ENCODE measurements around the gene NLRP6.
"Not testable (repeated sequence)": the region's sequence is repeated elsewhere in the genome, so short reads cannot be mapped to it uniquely, and the experiment has no call there.

Gene NLRP6

DNA sequence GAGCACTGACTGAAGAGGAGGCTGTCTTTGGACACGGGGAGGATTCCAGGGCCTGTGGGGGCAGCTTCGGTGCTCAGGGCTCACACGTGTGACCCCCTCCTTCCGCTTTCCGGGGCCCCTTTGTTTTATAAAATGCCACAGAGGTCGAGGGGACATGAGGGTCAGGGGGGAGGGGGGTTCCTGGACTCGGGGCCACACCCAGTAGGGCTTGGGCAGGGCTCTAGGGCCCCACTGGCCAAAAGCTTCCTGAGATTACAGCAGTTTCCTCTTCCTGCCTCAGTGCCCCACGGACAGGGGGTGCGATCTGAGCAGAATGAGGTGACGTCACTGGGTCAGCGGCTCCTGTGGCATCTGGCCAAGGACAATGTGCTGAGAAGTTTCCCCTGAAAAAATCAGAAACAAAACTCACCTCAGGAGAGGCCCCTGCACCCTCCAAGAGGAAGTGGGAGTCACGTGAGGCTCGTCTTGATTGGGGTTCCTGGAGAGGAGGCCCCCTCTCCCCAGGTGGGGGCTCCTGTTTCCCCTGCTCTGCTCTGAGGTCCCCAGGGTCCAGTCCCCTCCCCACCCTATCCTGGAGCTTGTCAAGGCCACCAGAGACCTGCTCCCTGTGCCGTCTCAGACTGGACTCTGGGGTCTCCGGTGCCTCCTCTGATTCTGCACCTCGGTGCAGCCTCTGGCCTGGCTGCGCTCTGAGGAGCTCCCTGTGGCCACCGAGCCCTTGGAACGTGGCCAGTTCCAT lies 48.8 kb downstream of the NLRP6 start:
- no peak for DNase-seq

DNA sequence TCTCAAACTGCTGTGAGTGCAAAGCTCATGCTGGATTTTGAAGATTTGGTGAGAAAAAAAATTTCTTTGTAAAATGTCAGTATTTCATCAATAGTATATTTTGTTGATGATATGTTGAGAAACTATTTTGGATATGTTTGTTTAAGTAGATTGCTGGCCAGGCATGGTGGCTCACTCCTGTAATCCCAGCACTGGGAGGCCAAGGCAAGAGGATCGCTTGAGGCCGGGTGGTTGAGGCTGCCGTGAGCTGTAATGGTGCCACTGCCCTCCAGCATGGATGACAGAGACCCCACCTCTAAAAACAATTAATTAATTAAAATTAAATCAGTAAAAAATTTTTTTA lies 49.3 kb downstream of the NLRP6 start:
- DNase-seq: no peak

DNA sequence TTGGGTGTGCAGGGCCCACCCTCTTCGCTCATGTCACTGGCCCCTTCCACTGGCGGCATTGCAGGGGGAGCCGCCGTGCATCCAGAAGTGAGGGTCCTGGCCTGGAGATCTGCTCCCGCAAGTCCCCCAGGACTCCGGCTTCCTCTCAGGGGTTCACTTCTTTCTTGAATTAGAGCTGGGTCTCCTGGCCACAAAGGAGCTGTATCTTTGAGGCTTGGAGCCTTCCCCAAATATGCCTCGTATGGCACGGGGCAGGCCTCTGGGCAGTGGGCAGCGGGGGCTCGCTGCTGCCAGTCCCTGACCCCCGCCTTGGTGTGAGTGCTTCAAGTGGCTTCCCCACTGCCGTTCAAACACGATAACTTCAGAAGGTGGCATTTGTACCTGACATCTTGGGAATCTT lies 49.8 kb downstream of the NLRP6 start:
- no peak for DNase-seq

DNA sequence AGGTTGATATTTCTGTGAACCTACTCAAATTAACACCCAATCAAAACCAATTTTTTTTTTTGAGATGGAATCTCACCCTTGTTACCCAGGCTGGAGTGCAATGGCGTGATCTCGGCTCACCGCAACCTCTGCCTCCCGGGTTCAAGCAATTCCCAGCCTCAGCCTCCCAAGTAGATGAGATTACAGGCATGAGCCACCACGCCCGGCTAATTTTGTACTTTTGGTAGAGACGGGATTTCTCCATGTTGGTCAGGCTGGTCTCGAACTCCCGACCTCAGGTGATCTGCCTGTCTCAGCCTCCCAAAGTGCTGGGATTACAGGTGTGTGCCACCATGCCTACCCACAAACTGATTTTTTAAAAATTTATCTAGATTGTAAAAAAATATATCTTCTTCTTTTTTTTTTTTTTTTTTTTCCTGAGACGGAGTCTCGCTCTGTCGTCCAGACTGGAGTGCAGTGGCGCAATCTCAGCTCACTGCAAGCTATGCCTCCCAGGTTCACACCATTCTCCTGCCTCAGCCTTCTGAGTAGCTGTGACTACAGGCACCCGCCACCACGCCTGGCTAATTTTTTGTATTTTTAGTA lies 50.4 kb downstream of the NLRP6 start:
- not testable (repeated sequence) for DNase-seq

DNA sequence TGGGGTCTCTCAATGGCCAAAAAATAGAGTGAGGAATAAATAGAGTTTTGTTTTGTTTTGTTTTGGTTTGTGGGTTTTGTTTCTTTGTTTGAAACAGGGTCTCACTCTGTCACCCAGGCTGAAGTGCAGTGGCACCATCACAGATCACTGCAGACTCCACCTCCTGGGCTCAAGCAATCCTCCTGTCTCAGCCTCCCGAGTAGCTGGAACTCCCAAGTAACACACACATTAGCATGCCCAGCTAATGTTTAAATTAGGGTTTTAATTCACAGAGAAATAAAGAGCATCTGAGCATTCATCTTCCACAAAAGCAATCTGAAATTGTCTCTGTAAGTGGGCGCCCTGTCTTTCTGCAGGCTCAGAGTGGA lies 51.7 kb downstream of the NLRP6 start:
- no peak for DNase-seq

DNA sequence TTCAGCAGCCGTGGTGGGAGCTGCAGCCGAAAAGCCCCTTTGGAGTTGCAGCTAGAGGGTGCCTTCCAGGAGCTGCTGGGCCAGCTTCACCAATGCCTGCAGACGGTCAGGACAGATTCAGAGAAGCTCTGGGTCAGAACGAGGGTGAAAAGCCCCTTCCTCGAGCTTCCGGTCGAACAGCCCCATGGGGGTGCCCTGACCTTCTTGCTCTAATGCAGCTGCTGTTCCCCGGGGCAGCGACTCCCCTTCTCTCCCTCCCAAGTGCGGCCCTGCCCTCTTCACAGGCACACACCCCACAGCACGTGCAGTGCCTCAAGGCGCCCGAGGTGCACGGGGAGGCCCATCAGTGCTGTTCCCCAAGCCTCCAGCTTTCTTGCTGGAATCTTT lies 52.1 kb downstream of the NLRP6 start:
- no peak for DNase-seq

DNA sequence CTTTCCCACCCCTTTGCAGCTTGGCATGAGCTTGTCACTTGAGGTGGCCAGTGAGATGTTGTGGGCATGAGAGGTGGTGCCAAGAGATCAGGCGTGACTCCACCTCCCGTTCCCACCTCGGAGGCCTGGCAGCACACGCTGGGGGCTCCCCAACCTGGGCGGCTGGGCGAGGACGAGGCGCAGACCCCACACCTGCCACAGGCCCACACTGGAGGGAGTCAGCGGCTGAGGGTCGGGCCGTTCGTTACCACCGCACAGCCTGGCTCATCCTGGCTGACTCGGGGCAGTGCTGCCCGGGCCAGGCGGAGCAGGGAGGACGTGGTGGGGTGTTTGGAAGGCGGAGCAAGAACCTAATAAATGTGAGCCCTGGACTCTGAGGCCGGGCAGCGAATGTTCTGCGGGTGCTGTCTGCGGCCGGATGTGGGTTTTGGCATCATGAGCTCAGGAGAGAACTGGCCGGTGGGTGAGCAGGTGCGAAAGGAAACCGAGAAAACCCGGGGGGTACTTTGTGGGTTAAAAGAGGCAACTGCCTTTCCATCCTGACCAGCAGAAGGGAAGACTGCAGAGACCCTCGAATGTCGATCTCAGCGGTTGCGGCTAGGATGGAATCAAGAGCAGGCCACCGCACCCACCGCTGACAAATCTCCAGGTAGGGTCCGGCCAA lies 52.6 kb downstream of the NLRP6 start:
- DNase-seq: no peak

DNA sequence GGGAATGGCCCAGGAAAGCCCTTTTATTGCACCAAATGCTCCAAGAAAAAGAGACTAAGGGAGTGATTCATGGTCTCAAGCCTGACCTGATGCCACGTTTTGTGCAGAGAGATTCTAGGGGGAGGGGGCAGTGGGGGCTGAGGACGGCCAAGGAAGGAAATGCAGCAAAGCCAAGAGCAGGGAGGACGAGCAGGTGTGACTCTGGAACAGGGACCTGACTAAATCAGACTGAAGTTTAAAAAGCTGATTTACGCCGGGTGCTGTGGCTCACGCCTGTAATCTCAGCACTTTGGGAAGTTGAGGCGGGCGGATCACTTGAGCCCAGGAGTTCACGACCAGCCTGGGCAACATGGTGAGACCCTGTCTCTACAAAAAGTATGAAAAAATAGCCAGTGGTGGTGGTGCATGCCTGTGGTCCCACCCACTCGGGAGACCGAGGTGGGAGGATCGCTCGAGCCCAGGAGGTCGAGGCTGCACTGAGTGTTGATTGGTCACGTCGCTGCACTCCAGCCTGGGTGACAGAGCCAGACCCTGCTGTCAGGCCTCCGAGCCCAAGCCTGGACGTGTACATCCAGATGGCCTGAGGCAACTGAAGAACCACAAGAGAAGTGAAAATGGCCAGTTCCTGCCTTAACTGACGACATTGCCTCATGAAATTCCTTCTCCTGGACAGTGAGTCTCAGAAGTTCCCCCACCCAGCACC lies 53.3 kb downstream of the NLRP6 start:
- no peak for DNase-seq

DNA sequence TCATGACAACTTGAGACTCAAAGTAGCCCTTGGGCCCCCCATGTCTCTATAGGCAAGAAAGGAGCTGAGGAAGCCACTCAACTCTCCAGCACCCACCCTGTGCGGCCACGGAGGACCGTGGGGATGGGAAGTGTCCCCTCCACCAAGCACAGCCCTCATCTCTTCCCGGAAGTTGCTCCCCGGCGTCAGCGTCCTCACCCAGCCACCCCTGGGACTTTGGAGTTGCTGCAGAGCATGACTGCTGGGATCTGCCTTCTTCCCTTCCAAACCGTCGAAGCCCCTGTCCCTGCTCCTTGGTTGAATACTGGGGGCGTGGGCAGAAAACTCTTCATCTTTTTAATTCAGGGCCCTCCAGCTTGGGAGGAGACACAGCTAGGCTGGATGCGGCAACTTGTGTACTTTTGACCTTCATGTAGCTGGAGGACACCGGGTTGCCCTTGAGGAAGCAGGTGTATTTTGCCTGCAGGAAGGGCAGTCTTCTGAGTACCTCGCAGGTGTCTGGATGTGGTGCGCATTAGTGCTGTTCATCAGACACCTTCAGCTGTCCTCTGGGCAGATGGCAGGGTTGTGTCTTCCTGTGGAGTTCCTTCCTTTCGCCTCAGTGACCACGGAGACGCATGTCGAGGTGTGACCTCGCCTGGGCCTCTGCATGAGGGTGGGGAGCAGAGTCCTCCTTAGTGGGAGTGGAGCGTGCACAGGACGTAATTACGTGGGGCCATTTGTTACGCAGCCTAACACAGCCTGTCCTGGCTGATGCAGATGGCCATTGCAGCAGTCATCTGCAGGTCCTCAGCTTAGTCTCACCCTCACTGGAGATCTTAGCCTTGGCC lies 54.7 kb downstream of the NLRP6 start:
- DNase-seq: no peak

DNA sequence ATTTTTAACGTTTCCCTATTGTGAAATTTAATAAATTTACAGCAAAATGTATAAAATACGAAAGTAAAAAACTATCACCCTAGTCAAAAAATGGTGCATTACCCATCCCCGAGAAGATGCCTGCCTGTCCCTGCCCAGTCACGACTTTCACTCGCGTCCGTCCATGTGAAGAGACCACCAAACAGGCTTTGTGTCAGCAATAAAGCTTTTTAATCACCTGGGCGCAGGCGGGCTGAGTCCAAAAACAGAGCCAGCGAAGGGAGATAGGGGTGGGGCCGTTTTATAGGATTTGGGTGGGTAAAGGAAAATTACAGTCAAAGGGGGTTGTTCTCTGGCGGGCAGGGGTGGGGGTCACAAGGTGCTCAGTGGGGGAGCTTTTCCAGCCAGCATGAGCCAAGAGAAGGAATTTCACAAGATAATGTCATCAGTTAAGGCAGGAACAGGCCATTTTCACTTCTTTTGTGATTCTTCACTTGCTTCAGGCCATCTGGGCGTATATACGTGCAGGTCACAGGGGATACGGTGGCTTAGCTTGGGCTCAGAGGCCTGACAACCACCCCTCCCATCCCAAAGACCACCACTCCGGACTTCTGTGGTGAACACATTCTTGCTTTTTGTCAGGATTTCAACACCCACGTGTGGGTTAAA lies 55.5 kb downstream of the NLRP6 start:
- DNase-seq: not testable (repeated sequence)

DNA sequence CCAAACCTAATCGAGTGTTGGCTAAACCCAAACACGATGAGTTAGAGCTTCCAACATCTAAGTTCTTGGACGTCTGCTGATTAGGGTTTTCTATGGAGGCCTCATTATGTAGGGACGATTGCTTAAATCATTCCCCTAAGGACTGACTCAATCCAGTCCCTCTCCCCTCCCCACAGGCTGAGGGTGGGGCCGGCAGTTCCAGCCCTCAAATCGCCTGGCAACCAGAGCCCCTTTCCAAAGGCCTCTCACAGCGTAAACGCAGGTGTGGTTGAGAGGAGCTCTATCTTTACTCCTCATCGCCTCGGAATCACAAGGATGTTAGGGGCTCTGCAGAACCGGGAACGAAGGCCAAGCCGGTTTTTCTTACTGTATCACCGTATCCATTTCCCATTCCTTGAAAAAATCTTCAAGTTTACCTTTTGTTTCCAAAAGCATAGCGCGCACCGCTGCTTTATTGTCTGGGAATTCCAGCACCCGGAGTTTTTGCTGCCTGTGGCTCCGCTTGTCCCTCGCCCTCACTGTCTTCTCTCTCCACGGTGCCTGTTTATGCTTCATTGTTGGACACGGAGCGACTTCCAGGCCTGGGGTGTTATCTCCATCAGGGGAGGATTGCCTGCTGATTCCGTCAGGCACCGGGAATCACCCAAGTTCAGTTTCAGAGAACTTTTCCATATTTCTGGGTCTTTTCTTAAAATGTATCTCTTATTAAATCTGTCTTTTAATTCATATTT lies 56.2 kb downstream of the NLRP6 start:
- DNase-seq: peak; percentile 47

Data from NCI-H526 treated with DMSO at 0.1 percent for 48 hours (cell line).